Neural progenitor cell (in vitro differentiated cells): ENCODE results near the gene VARS1.

Source experiments
- EZH2 ChIP-seq: fragments of 200-600 bp; sonication (generic); IDR thresholded peaks from 2 replicates; pipeline ENCODE4 v1.6.1; 2017; ENCODE audit warnings: antibody characterized with exemption, mild to moderate bottlenecking, moderate library complexity
- EZH2phosphoT487 ChIP-seq: fragments of 200-600 bp; sonication (generic); IDR thresholded peaks from 2 replicates; pipeline ENCODE4 v1.6.1; 2017; ENCODE audit warnings: antibody characterized with exemption
- TF ChIP-seq, protein P1 (sequence below): fragments of 200-600 bp; sonication (generic); IDR thresholded peaks from 2 replicates; pipeline ENCODE4 v1.5.1; 2017; ENCODE audit warnings: antibody characterized with exemption, mild to moderate bottlenecking

- TF ChIP-seq, protein P1, sequence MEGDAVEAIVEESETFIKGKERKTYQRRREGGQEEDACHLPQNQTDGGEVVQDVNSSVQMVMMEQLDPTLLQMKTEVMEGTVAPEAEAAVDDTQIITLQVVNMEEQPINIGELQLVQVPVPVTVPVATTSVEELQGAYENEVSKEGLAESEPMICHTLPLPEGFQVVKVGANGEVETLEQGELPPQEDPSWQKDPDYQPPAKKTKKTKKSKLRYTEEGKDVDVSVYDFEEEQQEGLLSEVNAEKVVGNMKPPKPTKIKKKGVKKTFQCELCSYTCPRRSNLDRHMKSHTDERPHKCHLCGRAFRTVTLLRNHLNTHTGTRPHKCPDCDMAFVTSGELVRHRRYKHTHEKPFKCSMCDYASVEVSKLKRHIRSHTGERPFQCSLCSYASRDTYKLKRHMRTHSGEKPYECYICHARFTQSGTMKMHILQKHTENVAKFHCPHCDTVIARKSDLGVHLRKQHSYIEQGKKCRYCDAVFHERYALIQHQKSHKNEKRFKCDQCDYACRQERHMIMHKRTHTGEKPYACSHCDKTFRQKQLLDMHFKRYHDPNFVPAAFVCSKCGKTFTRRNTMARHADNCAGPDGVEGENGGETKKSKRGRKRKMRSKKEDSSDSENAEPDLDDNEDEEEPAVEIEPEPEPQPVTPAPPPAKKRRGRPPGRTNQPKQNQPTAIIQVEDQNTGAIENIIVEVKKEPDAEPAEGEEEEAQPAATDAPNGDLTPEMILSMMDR, result no peak
- no peak for TF ChIP-seq EZH2phosphoT487
- TF ChIP-seq EZH2, result no peak
Measured at GRCh38 chr6:31749301-31750036, 46.1 kb downstream of the VARS1 start.
